Ascending aorta (tissue), 2 donors: ENCODE results near the gene OR6X1. TPM values are rescaled to one million over a fixed set of nuclear protein-coding genes. Genes with fewer than 3 reads are reported as not detected.
"Not testable (repeated sequence)": the region's sequence is repeated elsewhere in the genome, so short reads cannot be mapped to it uniquely, and the experiment has no call there.

Source experiments
- DNase-seq, 2 donors: peaks; one replicate each; pipeline ENCODE4 v3.0.0-alpha.2; 2019; ENCODE audit warnings: low spot score in 2 of 2
- H3K27ac ChIP-seq, 2 donors: fragments of 200-600 bp; sonication (generic); one replicate each; pipeline ENCODE4 v1.5.1; 2016 to 2017; ENCODE audit warnings: mild to moderate bottlenecking in 1 of 2
- H3K27me3 ChIP-seq: fragments of 200-600 bp; sonication (generic); one replicate; pipeline ENCODE4 v1.5.1; 2017
- H3K36me3 ChIP-seq, 2 donors: fragments of 200-600 bp; sonication (generic); one replicate each; pipeline ENCODE4 v1.5.1; 2016
- H3K4me1 ChIP-seq, 2 donors: fragments of 200-600 bp; sonication (generic); one replicate each; pipeline ENCODE4 v1.5.1; 2016 to 2017; ENCODE audit warnings: mild to moderate bottlenecking in 1 of 2
- H3K4me3 ChIP-seq, 2 donors: fragments of 200-600 bp; sonication (generic); one replicate each; pipeline ENCODE4 v1.5.1; 2016 to 2017; ENCODE audit warnings: mild to moderate bottlenecking in 1 of 2
- H3K9me3 ChIP-seq, 2 donors: fragments of 200-600 bp; sonication (generic); one replicate each; pipeline ENCODE4 v1.5.1; 2016
- intact Hi-C: fragments of 100-400 bp; cut with DNase I; formaldehyde crosslinking; loops from one replicate; pipeline ENCODE4 v1.15.1; 2023
- total RNA-seq: library from RNA; depleted of rRNA; stranded (reverse); fragments of >200 nt; gene quantifications from one replicate; pipeline ENCODE4 v1.1.0, GENCODE V29; 2016
- TF ChIP-seq, protein P1 (sequence below), 3 experiments: fragments of 200-600 bp in 2 of 3; fragments of 450-650 bp in 1 of 3; sonication (generic) in 2 of 3; IDR thresholded peaks; one replicate each; pipeline ENCODE4 v1.5.1; 2016 to 2019; ENCODE audit warnings: antibody characterized with exemption in 3 of 3, mild to moderate bottlenecking in 1 of 3, moderate library complexity in 1 of 3

OR6X1 gene
- total RNA-seq, 1 donor from 2014 or later = not detected

- Histone ChIP-seq H3K27ac (no peak overlapping the region), H3K27me3 (no peaks in the 10 kb centered on the region), H3K36me3 (peaks cover 58 to 80% of the 10 kb centered on the region in 2 donors), H3K9me3 (peaks cover 8 to 9% of the 10 kb centered on the region in 2 donors), H3K4me3 (no peak overlapping the region), H3K4me1 (no peaks in the 10 kb centered on the region)
- intact Hi-C loops = no loop called here
- no peak for DNase-seq
- TF ChIP-seq, protein P1, sequence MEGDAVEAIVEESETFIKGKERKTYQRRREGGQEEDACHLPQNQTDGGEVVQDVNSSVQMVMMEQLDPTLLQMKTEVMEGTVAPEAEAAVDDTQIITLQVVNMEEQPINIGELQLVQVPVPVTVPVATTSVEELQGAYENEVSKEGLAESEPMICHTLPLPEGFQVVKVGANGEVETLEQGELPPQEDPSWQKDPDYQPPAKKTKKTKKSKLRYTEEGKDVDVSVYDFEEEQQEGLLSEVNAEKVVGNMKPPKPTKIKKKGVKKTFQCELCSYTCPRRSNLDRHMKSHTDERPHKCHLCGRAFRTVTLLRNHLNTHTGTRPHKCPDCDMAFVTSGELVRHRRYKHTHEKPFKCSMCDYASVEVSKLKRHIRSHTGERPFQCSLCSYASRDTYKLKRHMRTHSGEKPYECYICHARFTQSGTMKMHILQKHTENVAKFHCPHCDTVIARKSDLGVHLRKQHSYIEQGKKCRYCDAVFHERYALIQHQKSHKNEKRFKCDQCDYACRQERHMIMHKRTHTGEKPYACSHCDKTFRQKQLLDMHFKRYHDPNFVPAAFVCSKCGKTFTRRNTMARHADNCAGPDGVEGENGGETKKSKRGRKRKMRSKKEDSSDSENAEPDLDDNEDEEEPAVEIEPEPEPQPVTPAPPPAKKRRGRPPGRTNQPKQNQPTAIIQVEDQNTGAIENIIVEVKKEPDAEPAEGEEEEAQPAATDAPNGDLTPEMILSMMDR (IDR thresholded peaks at IDR 0.05) = no peak
These were observed 24.7 kb downstream of the OR6X1 start for GRCh38 chr11:123729602-123730001.

- Histone ChIP-seq H3K4me1 (no peaks in the 10 kb centered on the region), H3K4me3 (no peak overlapping the region), H3K27me3 (no peaks in the 10 kb centered on the region), H3K9me3 (peaks cover 8 to 9% of the 10 kb centered on the region in 2 donors), H3K36me3 (peaks cover 58 to 73% of the 10 kb centered on the region in 2 donors), H3K27ac (no peak overlapping the region)
- no peak for DNase-seq
- TF ChIP-seq, protein P1 (IDR thresholded peaks at IDR 0.05) = no peak
- intact Hi-C loops = no loop called here
These were observed 28.2 kb downstream of the OR6X1 start for GRCh38 chr11:123725995-123726655.

- H3K4me3 ChIP-seq = no peak overlapping the region
- H3K36me3 ChIP-seq = peaks cover 0 to 7% of the 10 kb centered on the region in 2 donors
- no peaks in the 10 kb centered on the region for H3K27me3 ChIP-seq
- H3K4me1 ChIP-seq = no peaks in the 10 kb centered on the region
- no peaks in the 10 kb centered on the region for H3K9me3 ChIP-seq
- no peak overlapping the region for H3K27ac ChIP-seq
- intact Hi-C loops = no loop called here
- TF ChIP-seq, protein P1 (IDR thresholded peaks at IDR 0.05) = no peak
- DNase-seq = no peak
These were observed 34.9 kb downstream of the OR6X1 start for GRCh38 chr11:123719452-123719851.

GRCh38 chr11:123718469-123718868 is 35.8 kb downstream of the OR6X1 start:
- no peaks in the 10 kb centered on the region for H3K4me1 ChIP-seq
- H3K9me3 ChIP-seq = no peaks in the 10 kb centered on the region
- no peaks in the 10 kb centered on the region for H3K27me3 ChIP-seq
- H3K4me3 ChIP-seq = no peak overlapping the region
- no peak overlapping the region for H3K27ac ChIP-seq
- no peak for DNase-seq
- H3K36me3 ChIP-seq = no peaks in the 10 kb centered on the region
- TF ChIP-seq, protein P1 (IDR thresholded peaks at IDR 0.05) = no peak
- intact Hi-C loops = no loop called here

DNA sequence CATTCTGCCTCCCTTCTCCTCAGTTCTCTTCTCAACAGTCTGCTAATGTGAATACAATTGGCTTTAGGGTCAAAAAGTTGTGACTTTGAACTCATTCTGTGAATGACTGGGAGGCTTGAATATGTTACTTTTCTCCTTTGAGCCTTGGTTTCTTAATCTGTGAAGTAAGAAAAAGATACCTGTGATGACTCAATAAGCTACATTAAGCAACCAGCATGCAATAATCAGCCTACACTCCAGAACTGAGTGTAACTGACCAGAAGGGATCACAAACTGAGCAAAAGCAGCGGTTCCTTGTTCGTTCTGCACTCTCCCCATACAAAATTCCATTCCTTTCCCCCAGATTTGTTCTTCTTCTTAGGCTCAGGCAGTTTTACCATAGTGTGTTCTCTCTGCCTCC is 36.3 kb downstream of the OR6X1 start:
- no peak overlapping the region for H3K27ac ChIP-seq
- TF ChIP-seq, protein P1 (IDR thresholded peaks at IDR 0.05) = no peak
- no peaks in the 10 kb centered on the region for H3K4me1 ChIP-seq
- no peak overlapping the region for H3K4me3 ChIP-seq
- H3K9me3 ChIP-seq = no peaks in the 10 kb centered on the region
- no peaks in the 10 kb centered on the region for H3K36me3 ChIP-seq
- DNase-seq = no peak
- H3K27me3 ChIP-seq = no peaks in the 10 kb centered on the region
- intact Hi-C loops = no loop called here

DNA sequence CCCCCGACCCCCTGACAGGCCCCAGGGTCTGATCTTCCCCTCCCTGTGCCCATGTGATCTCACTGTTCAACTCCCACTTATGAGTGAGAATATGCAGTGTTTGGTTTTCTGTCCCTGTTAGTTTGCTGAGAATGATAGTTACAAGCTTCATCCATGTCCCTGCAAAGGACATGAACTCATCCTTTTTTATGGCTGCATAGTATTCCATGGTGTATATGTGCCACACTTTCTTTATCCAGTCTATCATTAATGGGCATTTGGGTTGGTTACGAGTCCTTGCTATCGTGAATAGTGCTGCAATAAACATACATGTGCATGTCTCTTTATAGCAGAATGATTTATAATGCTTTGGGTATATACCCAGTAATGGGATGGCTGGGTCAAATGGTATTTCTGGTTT is 41.7 kb downstream of the OR6X1 start:
- H3K4me1 ChIP-seq, H3K36me3 ChIP-seq, H3K4me3 ChIP-seq, H3K9me3 ChIP-seq, H3K27ac ChIP-seq, H3K27me3 ChIP-seq, DNase-seq, intact Hi-C loops: not testable (repeated sequence)
